GM12891 (cell line): ENCODE results near the gene POPDC3.

ENCODE experiments used
- DNase-seq: peaks from one replicate; pipeline ENCODE4 v3.0.0; 2011; ENCODE audit warnings: low spot score; ENCODE audit not compliant: insufficient read length
- FAIRE-seq: peaks from 2 replicates; lab custom pipeline; 2011; peaks lifted over from hg19 to GRCh38; lab: Jason Lieb, UNC
- PAX5 ChIP-seq: IDR thresholded peaks from 2 replicates; pipeline ENCODE4 v1.6.1; 2011; ENCODE audit warnings: low read length, moderate library complexity, mild to moderate bottlenecking; ENCODE audit not compliant: insufficient read depth, severe bottlenecking
- POLR2A ChIP-seq: IDR thresholded peaks from 2 replicates; pipeline ENCODE4 v1.6.1; 2011; ENCODE audit warnings: low read depth, low read length, control low read depth
- POLR2AphosphoS5 ChIP-seq: IDR thresholded peaks from 2 replicates; pipeline ENCODE4 v1.6.1; 2011; ENCODE audit warnings: low read depth, low read length, control low read depth
- POU2F2 ChIP-seq: IDR thresholded peaks from 2 replicates; pipeline ENCODE4 v1.6.1; 2011; ENCODE audit warnings: low read depth, mild to moderate bottlenecking, control low read depth, low read length, moderate library complexity
- SPI1 ChIP-seq: IDR thresholded peaks from 2 replicates; pipeline ENCODE4 v1.6.1; 2011; ENCODE audit warnings: low read depth, low read length, control low read depth
- TAF1 ChIP-seq: IDR thresholded peaks from 2 replicates; pipeline ENCODE4 v1.6.1; 2011; ENCODE audit warnings: low read depth, low read length, control low read depth

The POPDC3 gene

GRCh38 chr6:105196076-105196475, 16.3 kb upstream of the POPDC3 start:
- no peak for TF ChIP-seq TAF1
- TF ChIP-seq POLR2AphosphoS5: no peak
- TF ChIP-seq PAX5: no peak
- TF ChIP-seq POU2F2: no peak
- no peak for TF ChIP-seq POLR2A
- TF ChIP-seq SPI1: no peak
- FAIRE-seq: no peak
- DNase-seq: no peak

DNA sequence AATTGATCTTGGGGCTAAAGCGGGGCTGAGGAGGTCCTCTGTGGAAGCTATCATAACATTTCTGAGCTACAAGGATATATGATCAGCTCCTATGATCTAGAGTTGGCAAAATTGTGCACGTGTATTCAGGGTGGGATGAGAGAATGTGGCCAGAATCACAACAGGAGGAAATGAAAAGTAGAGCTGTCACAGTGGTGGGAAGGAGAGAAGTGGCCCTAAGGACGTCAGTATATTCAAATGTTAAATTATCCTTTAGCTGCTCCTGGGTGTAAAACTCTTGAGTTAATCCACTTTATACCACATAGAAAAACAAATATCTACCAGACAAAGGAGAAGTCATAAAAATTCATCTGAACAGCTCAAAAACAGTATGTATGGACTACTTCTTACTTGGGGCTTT, 14.8 kb upstream of the POPDC3 start:
- DNase-seq: no peak
- no peak for FAIRE-seq
- TF ChIP-seq SPI1 (no peak), TAF1 (no peak), POLR2AphosphoS5 (no peak), POU2F2 (no peak), POLR2A (no peak), PAX5 (no peak)

DNA sequence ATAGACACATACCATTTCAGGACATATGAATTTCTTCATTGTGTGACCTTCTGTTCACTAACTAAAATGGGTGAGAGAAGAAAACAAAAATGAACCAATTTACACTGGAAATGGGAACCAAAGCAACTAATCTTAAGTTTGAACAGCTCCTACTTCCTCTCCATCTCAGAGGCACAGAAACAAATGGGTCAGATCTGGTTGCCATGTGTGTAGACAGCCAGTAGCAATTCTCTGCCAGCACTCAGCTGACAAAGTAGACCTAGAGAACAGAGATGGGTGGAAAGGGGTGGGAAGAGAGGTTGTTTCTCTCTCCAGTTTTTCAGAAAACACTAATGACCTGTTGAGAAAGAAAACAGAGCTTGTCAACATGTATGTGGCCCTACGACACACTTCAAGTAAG, 14.3 kb upstream of the POPDC3 start:
- FAIRE-seq: no peak
- TF ChIP-seq POLR2A (no peak), PAX5 (no peak), POU2F2 (no peak), TAF1 (no peak), POLR2AphosphoS5 (no peak), SPI1 (no peak)
- no peak for DNase-seq

DNA sequence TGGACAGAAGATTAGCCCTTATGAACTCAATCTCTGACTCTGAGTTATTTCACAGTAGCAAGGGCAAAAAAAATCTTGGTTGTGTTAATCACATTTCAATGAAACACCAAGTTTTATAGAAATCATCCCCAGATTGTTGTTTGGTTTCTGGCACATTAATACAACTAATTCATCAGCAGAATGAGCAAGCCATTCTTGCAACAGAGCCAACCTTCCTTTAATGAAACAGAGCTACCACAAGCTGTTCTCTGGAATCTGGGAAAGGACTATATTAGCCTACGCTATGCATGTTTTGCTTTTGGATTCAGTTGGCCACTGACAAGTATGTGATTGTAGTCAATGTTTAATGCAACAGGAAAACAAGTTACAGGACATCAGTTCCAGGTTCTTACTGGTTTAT, 13.8 kb upstream of the POPDC3 start:
- no peak for TF ChIP-seq SPI1
- no peak for TF ChIP-seq POLR2AphosphoS5
- TF ChIP-seq POLR2A: no peak
- TF ChIP-seq POU2F2: no peak
- no peak for TF ChIP-seq PAX5
- TF ChIP-seq TAF1: no peak
- DNase-seq (no peak), FAIRE-seq (no peak)

GRCh38 chr6:105192707-105193465, 13.1 kb upstream of the POPDC3 start:
- no peak for FAIRE-seq
- DNase-seq: no peak
- TF ChIP-seq SPI1: no peak

GRCh38 chr6:105191351-105191750, 11.5 kb upstream of the POPDC3 start:
- DNase-seq: no peak
- no peak for TF ChIP-seq POLR2A
- TF ChIP-seq POLR2AphosphoS5: no peak
- no peak for TF ChIP-seq POU2F2
- no peak for TF ChIP-seq TAF1
- no peak for TF ChIP-seq PAX5
- no peak for TF ChIP-seq SPI1
- no peak for FAIRE-seq

DNA sequence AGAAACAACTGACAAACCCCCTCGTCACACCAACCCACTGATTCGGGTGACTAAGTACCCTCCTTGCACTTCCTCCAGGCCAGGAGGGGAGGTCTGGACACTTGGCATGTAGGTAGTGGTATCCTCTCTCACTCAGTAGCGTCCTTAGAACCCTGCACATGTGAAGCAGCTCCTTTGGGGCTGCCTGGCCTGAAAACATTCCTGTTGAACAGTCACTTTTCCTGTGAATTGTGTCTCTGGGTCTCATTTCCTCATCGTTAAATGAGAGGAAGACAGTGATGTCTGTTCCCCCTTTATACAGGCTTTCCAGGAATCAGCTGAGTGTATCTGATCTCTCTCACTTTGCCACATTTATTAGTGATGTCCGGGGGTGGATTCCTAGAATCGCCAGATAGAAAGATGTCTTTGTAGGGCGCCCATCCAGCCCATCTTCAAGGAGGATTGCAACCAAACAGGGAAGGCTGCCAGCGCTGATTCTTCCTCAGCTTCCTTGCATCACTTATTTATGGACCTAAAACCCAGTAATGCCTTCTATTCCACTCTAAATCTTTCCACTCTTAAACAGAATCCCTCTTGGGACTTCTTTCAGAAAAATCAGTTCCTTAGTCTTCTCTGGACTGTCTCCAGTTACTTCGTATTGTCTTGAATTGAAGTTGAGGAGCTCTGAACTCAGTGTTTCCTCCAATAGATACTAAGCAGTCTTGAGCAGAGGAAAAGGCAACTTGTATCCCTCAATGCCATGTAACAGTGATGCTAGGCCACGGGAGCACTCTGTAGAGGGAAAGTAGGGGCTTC, 9.4 kb upstream of the POPDC3 start:
- FAIRE-seq: no peak
- TF ChIP-seq POU2F2: no peak
- TF ChIP-seq PAX5: no peak
- no peak for TF ChIP-seq POLR2A
- no peak for TF ChIP-seq TAF1
- no peak for TF ChIP-seq SPI1
- no peak for TF ChIP-seq POLR2AphosphoS5
- no peak for DNase-seq

GRCh38 chr6:105188251-105188650, 8.4 kb upstream of the POPDC3 start:
- DNase-seq: no peak
- FAIRE-seq: no peak
- no peak for TF ChIP-seq PAX5
- TF ChIP-seq POU2F2: no peak
- TF ChIP-seq POLR2A: no peak
- TF ChIP-seq TAF1: no peak

DNA sequence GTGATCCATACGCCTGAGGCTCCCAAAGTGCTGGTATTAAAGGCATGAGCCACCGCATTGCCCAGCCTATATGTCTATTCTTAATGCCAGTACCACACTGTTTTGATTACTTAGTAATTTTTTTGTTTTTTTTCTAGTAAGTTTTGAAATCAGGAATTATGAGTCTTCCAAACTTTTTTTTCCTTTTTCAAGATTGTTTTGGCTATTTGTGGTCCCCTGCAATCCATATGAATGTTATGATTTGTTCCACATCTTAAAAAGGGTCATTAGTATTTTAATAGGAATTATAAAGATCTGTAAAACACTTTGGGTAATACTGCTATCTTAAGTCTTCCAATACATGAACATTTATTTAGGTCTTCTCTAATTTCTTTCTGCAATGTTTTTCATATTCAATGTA, 6.8 kb upstream of the POPDC3 start:
- no peak for DNase-seq
- no peak for FAIRE-seq
- TF ChIP-seq POLR2A: no peak
- no peak for TF ChIP-seq POU2F2
- no peak for TF ChIP-seq SPI1
- TF ChIP-seq POLR2AphosphoS5: no peak
- TF ChIP-seq PAX5: no peak
- no peak for TF ChIP-seq TAF1

- TF ChIP-seq POLR2AphosphoS5 (no peak), POLR2A (no peak), PAX5 (no peak), SPI1 (no peak), POU2F2 (no peak), TAF1 (no peak)
- DNase-seq: no peak
- no peak for FAIRE-seq
Observed at GRCh38 chr6:105184921-105185320, 5.1 kb upstream of the POPDC3 start.
